Mononuclear cell (primary cell): ENCODE results near the gene UNC80. TPM values are rescaled to one million over a fixed set of nuclear protein-coding genes. Genes with fewer than 3 reads are reported as not detected.

ENCODE experiments used
- H3K27me3 ChIP-seq: 2 replicates; pipeline ENCODE4 v1.6.0; 2011; ENCODE audit warnings: low read length, control low read depth; ENCODE audit not compliant: insufficient read depth
- H3K4me1 ChIP-seq: 2 replicates; pipeline ENCODE4 v1.5.1; 2011; ENCODE audit warnings: mild to moderate bottlenecking, low read length, control low read depth; ENCODE audit not compliant: insufficient read depth
- H3K4me3 ChIP-seq: 2 replicates; pipeline ENCODE4 v1.5.1; 2011; ENCODE audit warnings: mild to moderate bottlenecking, low read length, moderate library complexity
- H3K9me3 ChIP-seq: 2 replicates; pipeline ENCODE4 v1.5.1; 2011; ENCODE audit warnings: low read depth, mild to moderate bottlenecking, control low read depth, low read length
- total RNA-seq: library from RNA; depleted of rRNA; stranded (reverse); fragments of >200 nt; gene quantifications from one replicate; pipeline ENCODE4 v1.2.3, GENCODE V29; 2012

UNC80 gene
- total RNA-seq, 1 donor, result not detected

GRCh38 chr2:210035679-210036078 is 264.0 kb downstream of the UNC80 start:
- H3K27me3 ChIP-seq, result no peaks in the 10 kb centered on the region
- no peaks in the 10 kb centered on the region for H3K4me1 ChIP-seq
- H3K9me3 ChIP-seq, result no peaks in the 10 kb centered on the region
- no peak overlapping the region for H3K4me3 ChIP-seq

GRCh38 chr2:210038078-210038477 is 266.4 kb downstream of the UNC80 start:
- H3K4me3 ChIP-seq, result no peak overlapping the region
- no peaks in the 10 kb centered on the region for H3K4me1 ChIP-seq
- no peaks in the 10 kb centered on the region for H3K27me3 ChIP-seq

GRCh38 chr2:210046851-210047500 is 275.3 kb downstream of the UNC80 start:
- no peaks in the 10 kb centered on the region for H3K4me1 ChIP-seq
- no peak overlapping the region for H3K4me3 ChIP-seq
- no peaks in the 10 kb centered on the region for H3K9me3 ChIP-seq
- no peaks in the 10 kb centered on the region for H3K27me3 ChIP-seq

More at GRCh38 chr2:210038078-210038477, 266.4 kb downstream of the UNC80 start:
- no peaks in the 10 kb centered on the region for H3K9me3 ChIP-seq

Other genes starting within 250 kb of the UNC80 start
- gene RPE, start 230.8 kb downstream of the UNC80 start, total RNA-seq, result 17.9 TPM